ENCODE data around the gene SCGN. TPM values are rescaled to one million over a fixed set of nuclear protein-coding genes. Genes with fewer than 3 reads are reported as not detected.

Gene SCGN
- total and polyA plus RNA-seq, 2 of the 13 experiments (the other 11 are each of a cell fraction or from before 2014, with no cell fraction given), result 2.9 to 29.0 TPM

DNA sequence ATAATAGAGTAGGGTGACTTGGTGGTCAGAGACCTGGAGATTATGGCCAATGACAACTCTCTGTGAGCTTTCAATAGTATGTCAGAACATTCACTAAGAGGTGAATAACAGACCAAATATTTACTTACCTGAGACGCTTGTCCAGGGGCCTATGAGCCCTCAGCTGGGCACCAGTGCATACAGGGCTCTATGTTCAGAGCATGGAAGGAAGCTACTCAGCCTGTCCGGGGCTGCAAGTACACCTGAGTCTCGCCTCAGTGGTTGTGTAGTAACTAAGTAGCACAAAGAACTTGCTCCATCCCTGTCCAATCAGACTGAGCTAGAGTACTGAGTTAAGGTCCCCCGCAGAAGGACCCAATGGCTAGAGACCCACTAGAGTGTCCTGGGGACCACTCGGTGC, 11.6 kb upstream of the SCGN start (continued):
- no peak for TF ChIP-seq NR1H2 (CRISPR knock-in tag; IDR thresholded peaks at IDR 0.05; ENCODE audit: borderline replicate concordance, low read depth)
- no peak for TF ChIP-seq TIGD3 (CRISPR knock-in tag; IDR thresholded peaks at IDR 0.05; ENCODE audit: borderline replicate concordance)
- TF ChIP-seq ZNF878 (CRISPR knock-in tag; IDR thresholded peaks at IDR 0.05), result no peak
- no peak for TF ChIP-seq CEBPB (IDR thresholded peaks at IDR 0.05; ENCODE audit: borderline replicate concordance, low read depth, low read length)
- TF ChIP-seq, protein P1, sequence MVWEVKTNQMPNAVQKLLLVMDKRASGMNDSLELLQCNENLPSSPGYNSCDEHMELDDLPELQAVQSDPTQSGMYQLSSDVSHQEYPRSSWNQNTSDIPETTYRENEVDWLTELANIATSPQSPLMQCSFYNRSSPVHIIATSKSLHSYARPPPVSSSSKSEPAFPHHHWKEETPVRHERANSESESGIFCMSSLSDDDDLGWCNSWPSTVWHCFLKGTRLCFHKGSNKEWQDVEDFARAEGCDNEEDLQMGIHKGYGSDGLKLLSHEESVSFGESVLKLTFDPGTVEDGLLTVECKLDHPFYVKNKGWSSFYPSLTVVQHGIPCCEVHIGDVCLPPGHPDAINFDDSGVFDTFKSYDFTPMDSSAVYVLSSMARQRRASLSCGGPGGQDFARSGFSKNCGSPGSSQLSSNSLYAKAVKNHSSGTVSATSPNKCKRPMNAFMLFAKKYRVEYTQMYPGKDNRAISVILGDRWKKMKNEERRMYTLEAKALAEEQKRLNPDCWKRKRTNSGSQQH (CRISPR knock-in tag; IDR thresholded peaks at IDR 0.05; ENCODE audit: low read depth), result no peak
- TF ChIP-seq, protein P2, sequence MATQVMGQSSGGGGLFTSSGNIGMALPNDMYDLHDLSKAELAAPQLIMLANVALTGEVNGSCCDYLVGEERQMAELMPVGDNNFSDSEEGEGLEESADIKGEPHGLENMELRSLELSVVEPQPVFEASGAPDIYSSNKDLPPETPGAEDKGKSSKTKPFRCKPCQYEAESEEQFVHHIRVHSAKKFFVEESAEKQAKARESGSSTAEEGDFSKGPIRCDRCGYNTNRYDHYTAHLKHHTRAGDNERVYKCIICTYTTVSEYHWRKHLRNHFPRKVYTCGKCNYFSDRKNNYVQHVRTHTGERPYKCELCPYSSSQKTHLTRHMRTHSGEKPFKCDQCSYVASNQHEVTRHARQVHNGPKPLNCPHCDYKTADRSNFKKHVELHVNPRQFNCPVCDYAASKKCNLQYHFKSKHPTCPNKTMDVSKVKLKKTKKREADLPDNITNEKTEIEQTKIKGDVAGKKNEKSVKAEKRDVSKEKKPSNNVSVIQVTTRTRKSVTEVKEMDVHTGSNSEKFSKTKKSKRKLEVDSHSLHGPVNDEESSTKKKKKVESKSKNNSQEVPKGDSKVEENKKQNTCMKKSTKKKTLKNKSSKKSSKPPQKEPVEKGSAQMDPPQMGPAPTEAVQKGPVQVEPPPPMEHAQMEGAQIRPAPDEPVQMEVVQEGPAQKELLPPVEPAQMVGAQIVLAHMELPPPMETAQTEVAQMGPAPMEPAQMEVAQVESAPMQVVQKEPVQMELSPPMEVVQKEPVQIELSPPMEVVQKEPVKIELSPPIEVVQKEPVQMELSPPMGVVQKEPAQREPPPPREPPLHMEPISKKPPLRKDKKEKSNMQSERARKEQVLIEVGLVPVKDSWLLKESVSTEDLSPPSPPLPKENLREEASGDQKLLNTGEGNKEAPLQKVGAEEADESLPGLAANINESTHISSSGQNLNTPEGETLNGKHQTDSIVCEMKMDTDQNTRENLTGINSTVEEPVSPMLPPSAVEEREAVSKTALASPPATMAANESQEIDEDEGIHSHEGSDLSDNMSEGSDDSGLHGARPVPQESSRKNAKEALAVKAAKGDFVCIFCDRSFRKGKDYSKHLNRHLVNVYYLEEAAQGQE (IDR thresholded peaks at IDR 0.05; ENCODE audit: borderline replicate concordance in 1 of 2, low read depth in 1 of 2, low read length in 2 of 2), result no peak
- no peak for TF ChIP-seq NR0B2 (CRISPR knock-in tag; IDR thresholded peaks at IDR 0.05)
- TF ChIP-seq, protein P3, sequence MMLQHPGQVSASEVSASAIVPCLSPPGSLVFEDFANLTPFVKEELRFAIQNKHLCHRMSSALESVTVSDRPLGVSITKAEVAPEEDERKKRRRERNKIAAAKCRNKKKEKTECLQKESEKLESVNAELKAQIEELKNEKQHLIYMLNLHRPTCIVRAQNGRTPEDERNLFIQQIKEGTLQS (CRISPR knock-in tag; IDR thresholded peaks at IDR 0.05), result 0 out of 2 replicates have a peak, but pooled peaks have one; percentile 30
- TF ChIP-seq ZFP36L2 (CRISPR knock-in tag; IDR thresholded peaks at IDR 0.05), result no peak
- TF ChIP-seq ARHGAP35 (CRISPR knock-in tag; IDR thresholded peaks at IDR 0.05; ENCODE audit: borderline replicate concordance), result no peak
- peak; percentile 59; the same call in 1 of the 2 replicates for TF ChIP-seq PITX1 (CRISPR knock-in tag; IDR thresholded peaks at IDR 0.05)
- no peak for TF ChIP-seq PBX3 (CRISPR knock-in tag; IDR thresholded peaks at IDR 0.05; ENCODE audit: borderline replicate concordance)
- TF ChIP-seq SRF (IDR thresholded peaks at IDR 0.05; ENCODE audit: low read depth, low read length), result no peak
- no peak for TF ChIP-seq NAIF1 (CRISPR knock-in tag; IDR thresholded peaks at IDR 0.05; ENCODE audit: borderline replicate concordance)
- TF ChIP-seq CEBPG (CRISPR knock-in tag; IDR thresholded peaks at IDR 0.05), result peak; percentile 10; the same call in 1 of the 2 replicates
- no peak; the same call in 1 of the 2 replicates for TF ChIP-seq STAG1 (CRISPR knock-in tag; IDR thresholded peaks at IDR 0.05)
- TF ChIP-seq NCOA2 (CRISPR knock-in tag; IDR thresholded peaks at IDR 0.05), result peak; percentile 69
- TF ChIP-seq RNF2 (conservative IDR thresholded peaks at IDR 0.05; ENCODE audit: low read depth), result no peak
- TF ChIP-seq E2F1 (CRISPR knock-in tag; IDR thresholded peaks at IDR 0.05), result no peak
